ES-I3 (cell line): ENCODE measurements around the gene SERINC3.

Source experiments
- H3K36me3 ChIP-seq: 2 replicates; pipeline ENCODE4 v1.6.1; 2013; ENCODE audit warnings: mild to moderate bottlenecking, low read length, control low read depth, moderate library complexity; ENCODE audit not compliant: insufficient read depth
- H3K4me1 ChIP-seq: 2 replicates; pipeline ENCODE4 v1.6.1; 2013; ENCODE audit warnings: mild to moderate bottlenecking, control low read depth, low read length; ENCODE audit not compliant: insufficient read depth
- H3K9ac ChIP-seq: 2 replicates; pipeline ENCODE4 v1.6.1; 2013; ENCODE audit warnings: low read depth, mild to moderate bottlenecking, low read length, moderate library complexity
- H3K9me3 ChIP-seq: 2 replicates; pipeline ENCODE4 v1.6.1; 2013; ENCODE audit warnings: mild to moderate bottlenecking, low read length, moderate library complexity; ENCODE audit not compliant: control insufficient read depth, insufficient read depth

The SERINC3 gene

DNA sequence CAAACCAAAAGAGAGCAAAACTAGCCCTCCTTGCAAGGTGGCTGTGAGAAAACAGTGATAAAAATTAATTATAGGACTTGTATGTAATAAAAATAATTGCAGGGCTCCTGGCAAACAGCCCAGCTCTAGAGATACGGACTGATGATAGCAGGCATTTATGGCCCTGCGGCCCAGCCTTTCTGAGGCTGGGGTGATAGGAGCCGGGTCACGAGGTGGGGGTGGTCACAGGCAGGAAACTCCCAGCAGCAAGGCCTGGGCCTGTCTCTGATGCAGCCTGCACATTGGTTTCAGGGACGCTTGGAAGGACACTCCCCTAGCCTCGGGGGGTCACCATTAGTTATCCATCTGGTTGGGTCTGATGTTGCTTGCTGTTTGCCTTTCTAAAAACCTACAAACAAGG lies 64.9 kb downstream of the SERINC3 start:
- Histone ChIP-seq H3K4me1 (peaks cover 10% of the 10 kb centered on the region), H3K9me3 (no peaks in the 10 kb centered on the region), H3K9ac (no peak overlapping the region), H3K36me3 (no peaks in the 10 kb centered on the region)

DNA sequence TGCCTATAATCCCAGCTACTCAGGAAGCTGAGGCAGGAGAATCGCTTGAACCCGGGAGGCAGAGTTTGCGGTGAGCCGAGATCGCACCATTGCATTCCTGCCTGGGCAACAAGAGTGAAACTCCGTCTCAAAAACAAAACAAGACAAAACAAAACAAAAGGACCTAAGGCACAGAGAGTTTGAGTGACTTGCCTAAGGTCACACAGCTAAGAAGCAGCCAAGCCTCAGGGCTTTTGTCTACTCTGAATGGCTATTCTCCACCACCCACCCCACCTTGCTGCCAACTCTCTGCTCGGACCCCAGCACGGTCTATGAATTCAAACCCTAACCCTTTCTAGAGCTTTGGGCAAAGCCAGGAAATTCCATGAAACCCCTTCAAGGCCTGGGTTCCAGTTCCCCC lies 65.3 kb downstream of the SERINC3 start:
- no peak overlapping the region for H3K9ac ChIP-seq
- no peaks in the 10 kb centered on the region for H3K9me3 ChIP-seq
- H3K4me1 ChIP-seq = peaks cover 7% of the 10 kb centered on the region
- H3K36me3 ChIP-seq = no peaks in the 10 kb centered on the region

DNA sequence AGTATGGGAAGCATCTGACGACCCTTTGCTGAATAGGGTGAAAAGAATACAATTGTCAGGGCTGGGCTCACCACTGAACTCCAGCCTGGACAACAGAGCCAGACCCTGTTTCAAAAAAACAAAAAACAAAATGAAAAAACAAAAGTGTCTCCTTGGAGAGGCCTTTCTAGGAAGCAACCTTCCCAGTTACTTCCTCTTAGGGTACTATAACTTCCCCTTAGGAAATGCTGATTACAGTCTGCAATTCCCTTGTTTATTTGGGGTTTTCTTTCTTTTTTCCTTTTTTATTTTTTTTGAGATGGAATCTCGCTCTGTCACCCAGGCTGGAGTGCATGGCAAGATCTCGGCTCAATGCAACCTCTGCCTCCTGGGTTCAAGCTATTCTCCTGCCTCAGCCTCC lies 66.7 kb downstream of the SERINC3 start:
- no peaks in the 10 kb centered on the region for H3K9me3 ChIP-seq
- H3K4me1 ChIP-seq = no peaks in the 10 kb centered on the region
- no peak overlapping the region for H3K9ac ChIP-seq
- H3K36me3 ChIP-seq = no peaks in the 10 kb centered on the region

DNA sequence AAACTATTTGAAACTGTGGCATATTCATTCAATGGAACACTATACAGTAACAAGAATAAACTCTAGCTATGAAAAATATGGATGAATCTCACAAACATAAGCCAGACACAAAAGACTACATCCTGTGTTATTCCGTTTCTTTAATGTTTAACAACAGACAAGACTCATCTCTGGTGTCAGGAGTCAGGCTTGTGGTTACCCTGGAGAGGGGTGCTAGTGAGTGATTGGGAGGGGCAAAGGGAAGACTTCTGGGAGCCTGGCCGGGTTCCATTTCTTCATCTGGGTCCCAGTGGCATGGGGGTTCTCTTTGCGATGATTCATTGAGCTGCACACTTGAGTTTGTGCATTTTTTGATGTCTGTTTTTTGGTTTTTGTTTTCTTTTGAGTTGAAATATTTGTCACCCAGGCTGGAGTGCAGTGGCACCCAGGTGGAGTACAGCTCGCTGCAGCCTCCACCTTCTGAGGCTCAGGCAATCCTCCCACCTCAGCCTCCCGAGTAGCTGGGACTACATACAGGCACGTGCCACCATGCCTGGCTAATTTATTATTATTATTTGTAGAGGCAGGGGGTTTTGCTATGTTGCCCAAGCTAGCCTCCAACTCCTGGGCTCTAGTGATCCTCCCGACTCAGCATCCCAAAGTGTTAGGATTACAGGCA lies 67.4 kb downstream of the SERINC3 start:
- Histone ChIP-seq H3K36me3 (no peaks in the 10 kb centered on the region), H3K9me3 (no peaks in the 10 kb centered on the region), H3K4me1 (no peaks in the 10 kb centered on the region), H3K9ac (no peak overlapping the region)

DNA sequence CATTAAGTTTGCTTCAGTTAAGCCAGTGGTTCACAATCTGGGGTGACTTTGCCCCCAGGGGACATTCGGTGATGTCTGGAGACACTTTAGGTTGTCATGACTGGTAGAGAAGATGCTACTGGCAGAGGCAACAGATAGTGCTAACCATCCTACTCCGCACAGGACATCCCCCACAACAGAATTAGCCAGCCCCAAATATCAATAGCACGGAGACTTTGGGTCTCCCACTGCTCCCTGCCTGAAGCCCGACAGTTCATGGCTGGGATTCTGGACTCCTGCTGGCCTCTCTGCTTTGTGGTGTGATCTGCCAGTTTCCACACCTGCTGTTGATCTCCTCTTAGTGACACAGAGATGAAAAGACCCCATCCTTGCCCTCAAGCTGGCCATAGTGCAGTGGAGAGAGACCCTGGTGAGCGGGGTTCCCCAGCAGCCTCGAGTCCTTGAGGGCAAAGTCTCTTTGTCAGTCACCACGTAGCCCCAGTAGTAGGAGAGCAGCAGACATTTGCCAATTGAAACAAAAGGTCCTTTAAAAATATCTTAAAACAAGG lies 70.9 kb downstream of the SERINC3 start:
- Histone ChIP-seq H3K9ac (no peak overlapping the region), H3K4me1 (no peaks in the 10 kb centered on the region), H3K36me3 (no peaks in the 10 kb centered on the region), H3K9me3 (no peaks in the 10 kb centered on the region)

DNA sequence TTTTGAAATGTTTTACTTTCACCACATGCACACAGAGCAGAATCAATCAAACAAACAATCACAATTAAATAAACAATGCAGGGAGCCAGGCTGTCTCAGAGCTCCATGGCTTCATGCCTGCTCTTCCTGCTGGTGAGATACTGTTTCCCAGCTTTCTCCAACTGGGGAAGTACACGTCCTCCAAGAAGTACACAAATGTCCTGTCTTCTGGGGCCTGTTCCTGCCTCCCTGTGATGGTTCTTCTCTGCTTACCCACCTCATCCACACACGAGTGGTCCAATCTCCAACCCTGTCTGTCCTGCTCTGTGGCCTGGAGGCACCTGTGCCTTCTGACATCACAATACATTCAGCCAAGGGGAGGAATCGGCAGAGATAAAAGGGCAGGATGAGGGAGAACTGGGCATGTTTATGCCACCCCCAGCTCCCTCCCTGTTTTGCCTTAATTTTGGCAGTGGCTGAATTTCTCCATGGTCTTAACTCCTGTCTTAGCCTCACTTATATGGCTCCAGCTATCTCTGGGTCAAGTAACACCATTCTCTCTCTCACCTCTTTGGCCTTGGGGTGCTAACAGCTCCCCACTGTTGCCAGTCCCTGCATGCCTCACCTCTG lies 71.5 kb downstream of the SERINC3 start:
- no peaks in the 10 kb centered on the region for H3K4me1 ChIP-seq
- H3K36me3 ChIP-seq = no peaks in the 10 kb centered on the region
- H3K9ac ChIP-seq = no peak overlapping the region
- H3K9me3 ChIP-seq = no peaks in the 10 kb centered on the region

DNA sequence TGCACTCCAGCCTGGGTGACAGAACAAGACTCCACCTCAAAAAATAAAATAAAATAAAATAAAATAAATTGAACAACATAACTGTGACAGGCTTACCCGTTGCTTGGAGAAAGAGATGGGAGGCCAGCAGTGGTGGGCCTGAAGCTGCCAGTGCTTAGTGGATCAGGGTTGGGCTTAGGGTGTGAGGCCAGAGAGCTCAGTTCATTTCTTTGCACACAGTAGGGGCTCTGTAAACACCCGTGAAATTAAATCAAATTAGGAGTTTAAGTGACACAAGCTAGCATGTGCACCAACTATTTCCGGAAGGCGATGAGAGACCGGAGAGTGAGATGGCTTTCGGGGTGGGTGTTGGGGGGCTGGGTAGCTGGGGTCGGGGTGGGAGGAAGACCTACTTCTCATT lies 72.0 kb downstream of the SERINC3 start:
- H3K9me3 ChIP-seq = no peaks in the 10 kb centered on the region
- H3K9ac ChIP-seq = no peak overlapping the region

DNA sequence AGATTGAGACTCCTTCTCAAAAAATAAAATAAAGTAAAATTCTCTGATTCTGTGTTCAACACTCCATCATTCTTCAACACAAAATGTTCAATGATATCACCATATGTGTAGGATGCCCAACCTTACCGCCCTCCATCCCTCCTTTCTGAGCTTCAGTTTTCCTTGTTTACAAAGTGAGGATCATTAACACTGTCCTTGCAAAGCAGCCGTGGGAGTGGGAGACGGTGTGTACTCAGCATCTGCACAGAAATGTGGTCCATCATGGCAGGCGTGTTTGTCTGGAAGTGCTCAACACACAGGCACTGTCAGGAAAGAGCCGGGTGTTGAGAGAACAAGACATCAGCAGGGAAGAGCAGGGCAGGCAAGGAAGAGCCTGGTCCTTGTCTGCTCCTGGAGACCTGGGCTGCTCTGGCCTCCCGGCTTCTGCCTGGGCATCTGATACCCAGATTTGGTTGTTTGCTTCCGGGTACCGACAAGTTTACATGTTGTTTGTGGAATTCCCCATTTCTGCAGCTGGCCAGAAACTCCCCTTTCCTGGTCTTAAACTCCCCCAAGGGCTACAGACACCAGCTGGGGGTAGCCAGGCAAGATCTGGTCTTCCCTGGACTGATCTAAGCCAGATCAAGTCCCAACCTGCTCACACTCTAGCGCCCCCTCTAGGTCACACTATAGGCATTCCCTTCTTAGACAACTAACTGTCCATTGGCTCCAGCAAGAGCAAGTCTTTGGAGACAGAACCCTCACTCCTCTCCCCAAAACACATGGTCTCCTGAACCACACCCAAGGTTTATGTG lies 72.9 kb downstream of the SERINC3 start:
- H3K9me3 ChIP-seq = no peaks in the 10 kb centered on the region
- H3K36me3 ChIP-seq = no peaks in the 10 kb centered on the region
- H3K9ac ChIP-seq = no peak overlapping the region
- no peaks in the 10 kb centered on the region for H3K4me1 ChIP-seq

More for the DNA sequence above, 72.0 kb downstream of the SERINC3 start:
- H3K36me3 ChIP-seq = no peaks in the 10 kb centered on the region
- H3K4me1 ChIP-seq = no peaks in the 10 kb centered on the region

GRCh38 chr20:44447827-44448419 lies 73.9 kb downstream of the SERINC3 start:
- no peak overlapping the region for H3K9ac ChIP-seq
- H3K36me3 ChIP-seq = no peaks in the 10 kb centered on the region
- H3K9me3 ChIP-seq = no peaks in the 10 kb centered on the region
- no peaks in the 10 kb centered on the region for H3K4me1 ChIP-seq
